ENCODE measurements around the gene SMURF2.
A peak's percentile ranks its signal among the peaks of the same experiment; 100 is the strongest.
"Not testable (repeated sequence)": the region's sequence is repeated elsewhere in the genome, so short reads cannot be mapped to it uniquely, and the experiment has no call there.

Gene SMURF2
- long read RNA-seq, donor 1, partial matches to known transcripts = 0 of 1 reads
- long read RNA-seq, donor 1, other reads (novel, unspliced or antisense) = 0 of 1 reads
- long read RNA-seq, donor 2, partial matches to known transcripts = 0 of 1 reads
- long read RNA-seq, donor 2, other reads (novel, unspliced or antisense) = 0 of 1 reads
- long read RNA-seq, donor 3, partial matches to known transcripts = 0 of 1 reads
- long read RNA-seq, donor 3, other reads (novel, unspliced or antisense) = 0 of 1 reads
- long read RNA-seq, donor 4, partial matches to known transcripts = 0 of 3 reads
- long read RNA-seq, donor 4, other reads (novel, unspliced or antisense) = 0 of 3 reads
- long read RNA-seq, donor 5, partial matches to known transcripts = 0 of 3 reads
- long read RNA-seq, donor 5, other reads (novel, unspliced or antisense) = 0 of 3 reads
- long read RNA-seq, donor 6, partial matches to known transcripts = 0 of 2 reads
- long read RNA-seq, donor 6, other reads (novel, unspliced or antisense) = 0 of 2 reads
- long read RNA-seq, donor 7 = 0 reads
- long read RNA-seq, donor 8, partial matches to known transcripts = 0 of 2 reads
- long read RNA-seq, donor 8, other reads (novel, unspliced or antisense) = 0 of 2 reads

DNA sequence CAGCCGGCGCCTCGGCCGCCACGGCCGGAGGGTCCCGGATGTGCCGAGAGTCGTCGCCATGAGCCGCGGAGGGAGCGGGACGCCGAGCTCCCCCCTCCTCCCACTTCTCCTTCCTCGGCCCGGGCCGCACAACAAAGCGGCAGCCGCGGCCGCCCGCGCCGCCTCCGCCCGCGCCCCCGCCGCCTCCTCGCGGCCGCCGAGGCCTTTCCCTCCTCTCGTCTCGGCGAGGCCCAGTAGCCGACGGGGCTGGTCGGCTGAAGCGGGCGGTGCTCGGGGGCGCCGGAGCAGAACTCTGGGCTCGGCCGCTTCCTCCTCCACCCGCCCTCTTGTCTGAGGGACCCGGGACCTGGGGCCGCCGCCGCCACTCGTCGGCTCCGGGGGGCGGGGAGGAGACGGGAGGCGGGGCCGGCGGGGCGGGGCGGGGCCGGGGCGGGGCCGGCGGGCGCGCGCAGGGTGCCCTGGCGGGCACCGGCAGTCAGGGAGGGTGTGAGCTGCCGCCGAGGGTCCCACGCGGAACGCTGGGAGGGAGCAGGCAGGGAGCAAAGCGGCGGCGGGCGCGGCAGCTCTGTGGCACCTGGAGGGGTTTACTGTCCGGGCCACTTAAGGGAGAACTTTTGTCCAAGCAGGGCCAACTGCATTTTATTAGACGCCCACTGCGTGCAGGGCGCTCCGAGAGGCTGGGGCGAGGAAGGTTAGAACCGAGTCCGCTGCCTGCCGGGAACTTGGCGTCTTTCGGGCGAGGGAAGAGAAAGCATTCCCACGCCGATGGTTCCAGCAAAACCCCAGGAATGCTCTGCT, at the start of gene SMURF2:
Gene SMURF2, minus strand, starts transcription at position 332 of the 798 bp plus-strand sequence. CDS start 427 bp downstream, outside the sequence.
- peak; percentile 87 for DNase-seq

DNA sequence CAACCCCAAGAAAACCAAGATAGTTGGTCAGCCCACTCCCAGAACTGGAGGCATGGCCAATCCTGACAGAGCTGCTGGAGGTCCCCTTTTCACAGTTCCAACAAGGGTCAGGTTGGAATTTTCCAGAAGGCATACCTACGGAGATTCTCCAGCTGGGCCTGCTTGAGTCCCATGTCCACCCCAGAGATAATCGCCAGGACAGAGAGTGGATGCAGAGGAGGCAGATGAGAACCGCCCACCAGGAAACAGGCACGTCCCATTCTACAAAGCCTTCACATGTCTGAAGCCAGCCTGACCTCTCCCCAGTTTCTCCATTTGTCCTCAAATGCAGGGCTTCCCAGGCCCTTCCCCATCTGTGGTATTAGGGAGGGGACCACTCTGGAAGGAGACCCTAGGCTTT, 47.4 kb upstream of the SMURF2 start:
- no peak for DNase-seq

DNA sequence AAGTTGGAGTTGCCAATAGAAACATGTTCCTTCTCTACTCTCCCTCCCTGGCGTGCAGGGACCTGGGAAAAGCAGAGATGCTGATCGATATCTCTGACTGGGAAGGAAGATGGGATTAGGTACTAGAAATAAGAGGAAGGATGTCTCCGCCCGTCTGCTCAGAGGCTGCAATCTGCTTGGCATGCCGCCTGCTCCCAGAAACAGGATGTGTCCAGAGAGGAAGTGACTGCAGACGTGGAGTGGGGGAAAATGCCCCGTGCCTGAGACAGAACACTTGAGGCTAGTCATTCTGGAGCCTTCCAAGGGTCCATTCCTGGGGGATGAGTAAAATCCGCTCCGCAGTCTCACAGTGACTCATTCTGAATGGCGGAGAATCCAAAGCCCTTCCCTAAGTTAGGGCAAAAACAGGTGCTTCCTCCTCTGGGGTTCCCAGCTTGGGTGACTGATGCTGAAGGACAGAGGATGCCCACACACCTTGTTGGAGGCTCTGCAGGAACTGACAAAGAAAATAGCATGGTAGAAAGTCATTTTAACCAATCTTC, 45.0 kb upstream of the SMURF2 start:
- no peak for DNase-seq

DNA sequence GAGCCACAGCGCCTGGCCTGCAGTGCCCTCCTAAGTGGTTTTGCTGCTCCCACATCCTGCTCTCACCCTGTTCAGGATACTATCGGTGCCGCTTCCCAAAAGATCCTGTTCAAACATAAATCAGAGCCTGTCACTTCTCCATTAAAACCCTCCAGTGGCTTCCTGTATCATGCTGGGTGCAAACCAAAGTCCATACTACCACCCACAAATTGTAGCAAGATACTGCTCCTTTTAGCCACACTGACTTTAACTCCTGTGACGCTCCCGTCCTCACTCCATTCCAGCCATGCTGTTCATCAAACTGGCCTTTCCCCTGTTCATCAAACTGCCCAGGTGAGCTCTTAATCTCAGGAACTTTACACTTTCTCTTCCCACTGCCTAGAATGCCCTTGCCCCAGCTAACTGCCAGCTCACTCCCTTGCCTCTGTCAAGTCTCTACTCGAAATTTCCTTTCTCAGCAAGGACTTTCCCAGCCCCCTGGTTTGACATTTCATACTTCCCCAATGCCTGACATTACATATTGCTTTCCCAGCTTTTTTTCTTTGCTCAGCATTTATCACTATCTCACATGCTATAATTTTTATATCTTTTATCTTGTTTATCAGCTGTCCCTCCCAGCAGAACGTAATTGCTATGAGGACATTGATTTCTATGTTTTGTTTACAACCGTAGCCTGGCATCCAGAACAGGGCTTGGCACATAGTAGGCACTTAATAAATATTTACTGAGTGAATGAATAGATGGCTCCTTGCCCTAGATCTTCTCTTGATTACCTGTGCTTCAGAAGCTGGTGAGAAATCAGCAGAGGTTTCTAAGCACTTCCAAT, 44.3 kb upstream of the SMURF2 start:
- DNase-seq = no peak

DNA sequence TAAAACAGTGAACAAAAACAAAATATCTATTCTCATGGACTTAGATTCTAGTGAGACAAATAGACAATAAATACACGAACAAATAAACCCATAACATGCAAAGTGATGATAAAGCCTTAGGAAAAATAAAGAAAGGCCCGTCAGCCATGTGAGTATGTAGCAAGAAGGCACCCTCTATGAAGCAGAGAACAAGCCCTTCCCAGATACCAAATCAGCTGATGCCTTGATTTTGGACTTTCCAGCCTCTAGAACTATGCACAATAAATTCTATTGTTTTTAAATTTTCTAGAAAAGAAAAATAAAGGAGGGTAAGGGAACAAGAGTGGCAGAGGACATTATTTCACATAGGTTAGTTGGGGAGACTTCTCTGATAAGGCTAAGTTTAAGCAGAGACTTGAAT, 40.7 kb upstream of the SMURF2 start:
- DNase-seq = no peak

DNA sequence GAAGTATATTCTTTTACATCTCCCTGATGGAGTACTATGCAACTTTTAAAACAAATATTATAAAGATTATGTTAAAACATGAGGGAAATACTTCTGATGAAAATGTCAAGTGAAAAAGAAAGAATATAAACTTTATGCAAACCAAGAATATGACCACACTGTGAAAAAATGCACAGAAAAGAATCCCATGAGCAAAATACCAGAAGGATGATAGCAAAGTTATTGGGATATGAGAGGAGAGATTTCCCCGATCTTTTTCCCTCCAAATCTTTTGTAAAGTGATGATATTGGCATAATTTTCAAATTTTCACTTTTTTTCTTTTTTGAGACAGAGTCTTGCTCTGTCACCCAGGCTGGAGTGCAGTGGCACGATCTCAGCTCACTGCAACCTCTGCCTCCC, 36.6 kb upstream of the SMURF2 start:
- DNase-seq = no peak

DNA sequence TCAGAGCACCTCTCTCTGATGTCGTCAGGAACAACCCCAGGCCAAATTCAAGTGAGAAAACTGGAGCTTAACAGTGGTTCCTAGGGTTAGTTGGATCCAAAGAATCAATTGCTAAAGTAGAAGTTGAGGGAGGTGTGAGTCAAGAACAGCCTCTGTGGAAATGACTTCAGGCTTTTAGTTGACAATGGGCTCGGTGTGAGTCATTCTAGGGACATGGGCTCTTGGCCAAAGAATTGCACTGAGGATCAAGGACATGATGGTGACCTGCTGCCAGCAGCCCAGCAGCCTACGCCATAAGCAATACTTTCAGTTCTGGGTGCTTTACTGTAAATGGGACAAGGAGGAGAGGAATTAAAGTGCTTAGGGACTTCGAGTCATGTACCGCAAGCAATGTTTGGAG, 32.1 kb upstream of the SMURF2 start:
- DNase-seq = no peak

DNA sequence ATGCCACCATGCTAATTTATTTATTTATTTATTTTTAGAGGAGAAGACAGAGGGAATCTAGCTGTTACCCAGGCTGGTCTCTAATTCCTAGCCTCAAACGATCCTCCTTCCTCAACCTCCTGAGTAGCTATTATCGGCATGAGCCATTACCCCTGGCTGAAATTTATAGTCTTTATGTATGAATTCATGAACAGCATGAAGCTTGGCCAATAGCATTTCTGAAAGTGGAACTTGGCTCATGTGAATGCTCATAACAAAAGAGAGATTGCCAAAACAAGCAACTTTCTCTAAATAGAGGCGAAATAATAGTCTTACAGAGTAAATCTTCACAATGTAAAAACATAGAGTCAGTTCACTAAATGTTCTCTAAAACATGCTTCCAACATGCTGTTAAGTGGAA, 30.1 kb upstream of the SMURF2 start:
- DNase-seq = no peak

DNA sequence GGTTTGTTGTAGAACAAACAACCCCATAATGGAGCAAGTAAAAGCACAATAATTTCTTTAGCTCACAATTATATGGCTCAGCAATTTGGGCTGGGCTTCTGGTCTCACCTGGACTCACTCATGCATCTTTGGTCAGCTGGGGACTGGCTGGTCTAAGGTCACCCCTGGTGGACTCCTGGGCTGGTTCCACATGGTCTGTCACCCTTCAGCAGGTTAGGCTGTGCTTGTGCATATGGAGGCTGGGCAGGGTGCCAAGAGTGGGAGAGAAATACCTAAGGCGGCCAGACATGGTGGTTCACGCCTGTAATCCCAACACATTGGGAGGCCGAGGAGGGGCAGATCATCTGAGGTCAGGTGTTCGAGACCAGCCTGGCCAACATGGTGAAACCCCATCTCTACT, 27.0 kb upstream of the SMURF2 start:
- DNase-seq = no peak

DNA sequence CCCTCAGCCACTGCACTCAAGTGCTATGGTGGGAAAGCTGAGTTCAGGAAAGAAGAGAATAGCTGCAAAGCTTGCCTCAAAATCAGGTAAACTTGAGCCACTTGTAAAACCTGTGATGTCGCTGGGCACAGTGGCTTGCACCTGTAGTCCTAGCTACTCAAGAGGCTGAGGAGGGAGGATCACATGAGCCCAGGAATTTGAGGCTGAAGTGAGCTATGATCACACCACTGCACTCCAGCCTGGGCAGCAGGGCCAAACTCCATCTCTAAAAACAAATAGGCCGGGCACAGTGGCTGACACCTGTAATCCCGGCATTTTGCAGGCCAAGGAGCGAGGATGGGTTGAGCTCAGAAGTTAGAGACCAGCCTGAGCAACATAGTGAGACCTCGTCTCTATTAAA, 26.4 kb upstream of the SMURF2 start:
- DNase-seq = no peak

DNA sequence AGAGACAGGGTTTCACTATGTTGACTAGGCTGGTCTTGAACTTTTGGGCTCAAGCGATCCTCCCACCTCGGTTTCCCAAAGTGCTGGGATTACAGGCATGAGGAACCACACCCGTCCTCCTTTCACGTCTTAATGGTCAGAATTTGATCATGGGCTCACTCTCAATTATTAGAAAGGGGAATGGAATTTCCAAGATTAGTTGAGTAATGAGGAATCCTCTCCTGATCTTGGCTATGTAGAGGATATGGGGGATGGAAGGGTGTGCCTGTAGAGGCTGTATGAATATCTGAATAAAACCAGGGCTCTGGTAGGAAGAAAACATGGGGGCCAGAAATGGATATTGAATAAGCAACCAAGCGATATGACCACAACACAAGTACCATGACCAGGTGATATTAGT, 25.9 kb upstream of the SMURF2 start:
- DNase-seq = no peak

DNA sequence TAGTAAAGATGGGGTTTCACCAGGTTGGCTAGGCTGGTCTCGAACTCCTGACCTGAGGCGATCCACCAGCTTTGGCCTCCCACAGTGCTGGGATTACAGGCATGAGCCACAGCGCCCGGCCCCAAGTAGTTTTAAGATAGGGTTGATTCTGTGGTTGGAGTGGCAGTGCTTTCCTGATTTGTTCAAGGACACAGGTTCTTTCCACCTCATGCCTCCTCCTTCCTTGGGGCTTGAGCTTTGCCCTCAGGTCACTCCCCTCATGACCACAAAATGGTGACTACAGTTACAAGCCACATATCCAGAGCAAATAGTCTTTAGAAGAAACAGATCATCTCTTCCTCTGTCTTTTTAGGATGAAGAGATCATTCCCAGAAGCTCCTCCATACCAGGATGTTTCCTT, 25.3 kb upstream of the SMURF2 start:
- no peak for DNase-seq

DNA sequence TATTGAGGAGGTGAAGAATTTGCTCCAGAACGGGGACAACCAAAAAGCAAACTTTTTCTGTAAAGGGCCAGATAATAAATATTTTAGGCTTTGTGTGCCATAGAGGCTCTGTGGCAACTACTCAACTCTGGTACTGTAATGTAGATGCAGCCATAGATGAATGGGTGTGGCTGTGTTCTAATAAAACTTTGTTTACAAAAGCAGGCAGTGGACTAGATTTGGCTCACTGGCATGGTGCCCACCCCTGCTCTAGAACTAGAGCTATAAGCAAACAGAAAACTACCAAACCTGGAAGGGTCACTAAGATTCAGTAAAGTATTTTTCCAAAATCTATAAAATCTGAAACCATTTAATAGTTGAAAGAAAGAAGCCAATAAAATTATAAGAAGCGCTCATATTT, 24.6 kb upstream of the SMURF2 start:
- DNase-seq = no peak

DNA sequence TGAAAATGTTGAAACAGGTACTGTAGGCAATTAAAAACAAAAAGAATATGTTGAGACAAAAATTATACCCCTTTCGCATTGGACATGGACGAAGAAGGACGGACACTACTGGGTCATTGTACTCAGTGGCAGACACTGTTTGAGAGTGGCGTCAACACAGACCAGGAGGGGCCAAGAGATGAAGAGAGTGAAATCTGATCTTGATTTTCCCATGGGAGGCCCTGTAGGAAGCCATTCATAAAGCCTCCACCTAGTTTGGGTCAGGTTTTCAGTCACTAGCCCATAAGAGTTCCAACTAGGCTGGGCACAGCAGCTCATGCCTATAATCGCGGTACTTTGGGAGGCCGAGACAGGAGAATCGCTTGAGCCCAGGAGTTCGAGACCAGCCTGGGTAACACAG, 23.6 kb upstream of the SMURF2 start:
- DNase-seq = no peak

DNA sequence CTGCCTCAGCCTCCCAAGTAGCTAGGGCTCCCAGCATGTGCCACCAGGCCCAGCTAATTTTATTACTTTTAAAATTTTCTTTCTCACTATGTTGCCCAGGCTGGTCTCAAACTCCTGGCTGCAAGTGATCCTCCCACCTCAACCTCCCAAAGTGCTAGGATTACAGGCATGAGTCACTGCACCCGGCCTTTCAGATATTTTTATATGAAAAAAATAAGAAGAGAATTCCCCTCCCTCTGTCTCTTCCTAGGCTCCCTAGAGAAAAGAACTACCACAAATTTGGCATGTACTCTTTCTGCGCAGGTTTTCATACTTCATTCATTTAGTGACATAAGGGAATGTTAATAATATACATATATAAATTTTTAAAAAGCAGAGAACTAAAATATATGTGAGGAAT, 21.7 kb upstream of the SMURF2 start:
- DNase-seq = no peak

DNA sequence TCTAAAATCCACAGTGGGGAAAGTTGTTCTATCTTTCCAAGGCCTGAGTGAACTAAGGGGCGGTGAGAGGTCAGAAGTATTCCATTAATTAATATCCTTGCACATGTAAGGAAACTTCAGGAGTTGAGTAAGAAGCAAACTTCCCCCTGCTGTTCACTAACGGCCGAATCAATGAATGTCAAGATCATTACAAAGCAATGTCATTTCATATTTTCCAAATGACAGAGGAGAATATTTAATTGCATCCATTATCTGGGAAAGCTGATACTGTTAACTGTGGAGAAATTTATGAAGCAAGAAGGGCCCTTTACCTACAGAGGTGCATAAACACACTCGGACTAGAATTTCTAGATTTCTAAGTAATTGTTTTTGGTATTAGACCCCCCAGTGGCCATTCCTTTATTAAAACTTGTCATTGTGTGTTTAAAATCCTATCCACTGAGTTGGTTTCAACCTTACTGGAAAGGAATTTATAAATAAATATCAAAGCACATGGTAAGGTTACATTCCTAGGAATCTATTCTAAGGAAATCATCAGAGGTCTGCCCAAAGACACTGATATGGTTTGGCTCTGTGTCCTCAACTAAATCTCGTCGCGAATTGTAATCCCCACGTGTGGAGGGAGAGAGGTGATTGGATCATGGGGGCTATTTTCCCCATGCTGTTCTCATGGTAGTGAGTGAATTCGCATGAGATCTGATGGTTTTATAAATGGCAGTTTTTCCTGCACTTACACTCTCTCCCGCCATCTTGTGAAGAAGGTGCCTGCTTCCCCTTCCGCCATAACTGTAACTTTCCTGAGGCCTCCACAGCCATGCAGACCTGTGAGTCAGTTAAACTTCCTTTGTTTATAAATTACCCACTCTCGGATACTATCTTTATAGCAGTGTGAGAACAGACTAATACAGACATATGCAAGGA, 20.4 kb upstream of the SMURF2 start:
- no peak for DNase-seq

DNA sequence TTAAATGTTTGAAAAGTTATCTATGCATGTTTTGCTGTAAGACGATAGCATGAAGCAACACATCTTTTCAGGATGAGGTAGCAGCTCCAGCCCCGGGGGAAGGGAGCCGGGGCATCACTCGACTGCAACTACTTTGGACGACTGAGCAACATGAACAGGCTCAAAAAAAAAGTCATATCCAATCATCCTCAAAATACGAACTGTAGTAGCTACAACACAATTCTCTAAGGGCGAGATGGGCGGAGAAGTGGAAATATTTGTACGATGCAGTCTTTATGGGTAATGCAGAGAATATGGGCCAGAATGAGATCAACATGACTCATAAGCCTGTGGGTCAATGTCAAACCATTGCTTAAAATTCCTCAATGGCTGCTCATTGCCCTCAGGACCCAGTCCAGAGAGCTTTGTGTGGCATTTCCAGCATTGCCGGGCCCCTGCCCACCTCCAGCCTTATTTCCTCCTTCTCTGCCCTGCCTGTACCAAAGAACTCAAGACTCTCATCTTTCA, 17.7 kb upstream of the SMURF2 start:
- no peak for DNase-seq

DNA sequence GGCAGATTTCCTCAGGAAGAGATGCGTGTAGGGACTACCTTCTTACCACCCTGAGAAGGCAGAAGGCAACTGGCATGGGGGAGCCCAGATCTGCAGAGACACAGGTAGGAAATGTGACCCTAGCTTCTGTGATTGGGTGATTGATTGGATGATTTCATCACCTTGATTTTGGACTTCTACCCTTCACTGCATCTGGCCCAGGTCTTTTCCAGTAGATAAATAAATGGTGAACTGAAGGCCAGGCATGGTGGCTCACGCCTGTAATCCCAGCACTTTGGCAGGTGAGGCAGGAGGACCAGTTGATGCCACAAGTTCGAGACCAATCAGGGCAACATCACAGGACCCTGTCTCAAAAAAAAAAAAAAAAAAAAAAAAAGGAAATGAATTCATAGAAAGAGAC, 14.7 kb upstream of the SMURF2 start:
- no peak for DNase-seq

DNA sequence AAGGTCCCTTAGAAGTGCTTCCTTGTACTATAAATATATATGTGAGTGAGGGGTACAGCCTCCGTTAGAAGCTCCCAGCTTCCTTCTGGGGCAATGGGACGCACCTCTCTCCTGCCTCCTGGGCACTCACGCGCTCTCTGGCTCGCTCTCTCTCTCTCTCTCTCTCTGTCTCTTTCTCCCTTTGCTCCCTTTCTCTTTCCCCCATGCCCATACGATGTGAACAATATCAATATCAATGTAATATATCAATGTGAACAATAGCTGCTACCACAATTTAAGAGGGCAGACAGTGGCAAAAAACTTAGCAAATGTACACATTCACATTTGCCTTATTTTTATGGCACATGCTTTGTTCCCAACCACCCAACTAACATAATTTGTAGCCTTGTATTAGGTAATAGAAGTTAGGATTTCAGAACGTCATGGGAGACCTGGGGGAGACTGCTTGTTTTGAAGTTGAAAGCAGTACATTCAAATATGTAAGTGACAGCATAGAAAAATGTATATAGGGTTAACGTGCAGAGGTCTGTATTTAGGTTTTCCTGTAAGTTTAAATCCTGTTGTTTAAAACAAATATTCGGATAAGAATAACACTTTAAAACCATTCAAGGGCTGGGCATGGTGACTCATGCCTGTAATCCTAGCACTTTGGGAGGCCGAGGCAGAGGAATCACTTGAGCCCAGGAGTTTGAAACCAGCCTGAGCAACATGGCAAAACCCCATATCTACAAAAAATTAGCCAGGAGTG, 8.9 kb upstream of the SMURF2 start:
- not testable (repeated sequence) for DNase-seq
